22Rv1 (cell line): ENCODE measurements around the gene MTARC1.

ENCODE experiments used
- CTCF ChIP-seq: fragments of 450-650 bp; IDR thresholded peaks from 2 replicates; pipeline ENCODE4 v1.5.1; 2017; ENCODE audit warnings: mild to moderate bottlenecking
- ZFX ChIP-seq: fragments of 450-650 bp; IDR thresholded peaks from 2 replicates; pipeline ENCODE4 v1.6.1; 2017; ENCODE audit warnings: antibody characterized with exemption, borderline replicate concordance

GRCh38 chr1:220809187-220809550 is 22.5 kb downstream of the MTARC1 start:
- no peak for TF ChIP-seq CTCF
- no peak for TF ChIP-seq ZFX
